Upper lobe of left lung (tissue), 4 donors: ENCODE data around the gene HDAC8.

Experiments
- CTCF ChIP-seq, 6 experiments: fragments of 450-650 bp in 4 of 6; fragments of 200-600 bp in 2 of 6; sonication (generic) in 2 of 6; IDR thresholded peaks; one replicate each; pipeline ENCODE4 v1.5.1; 2016 to 2019; ENCODE audit warnings: antibody characterized with exemption in 6 of 6
- POLR2A ChIP-seq, 4 donors: fragments of 450-650 bp; IDR thresholded peaks; one replicate each; pipeline ENCODE4 v1.5.1; 2016 to 2017; ENCODE audit warnings: antibody characterized with exemption in 4 of 4, mild to moderate bottlenecking in 2 of 4

GRCh38 chrX:72294497-72294896 lies 278.1 kb downstream of the HDAC8 start:
- TF ChIP-seq CTCF (IDR thresholded peaks at IDR 0.05) (no peak), POLR2A (IDR thresholded peaks at IDR 0.05) (no peak)
